K562 (cell line): ENCODE measurements around the gene PDE11A. TPM values are rescaled to one million over a fixed set of nuclear protein-coding genes. Genes with fewer than 3 reads are reported as not detected.

ENCODE experiments used
- ATAC-seq: fragments of 200-7000 bp; cut with Tn5 transposase; 3 replicates; pipeline ENCODE4 v1.9.1; 2020; ENCODE audit warnings: moderate library complexity
- BruUV-seq: library from RNA; stranded (reverse); fragments of 400-500 nt; replicated peaks from 2 replicates; lab custom pipeline; 2021; lab: Mats Ljungman, UMichigan
- CTCF ChIA-PET: fragments of 300-600 bp; formaldehyde crosslinking; extraction: SDS; loops from one replicate; lab custom pipeline; 2021; ENCODE audit warnings: low intra/inter-chr PET ratio; lab: Yijun Ruan, JAX
- POLR2A ChIA-PET: fragments of 300-600, 350-650 bp; sonication (Branson Sonifier 250); formaldehyde crosslinking; extraction: SDS; loops from one replicate; lab custom pipeline; 2021; ENCODE audit warnings: antibody characterized with exemption, inconsistent platforms; lab: Yijun Ruan, JAX
- DNase-seq, 4 experiments: peaks; one replicate each; pipeline versions ENCODE4 v3.0.0 to v3.0.0-alpha.2; 2011 to 2018; ENCODE audit warnings: low spot score in 3 of 4, mixed read lengths in 3 of 4; ENCODE audit errors: extremely low read depth in 1 of 4
- FAIRE-seq: peaks from 2 replicates; lab custom pipeline; 2011; peaks lifted over from hg19 to GRCh38; lab: Jason Lieb, UNC
- H2AFZ ChIP-seq: 2 replicates; pipeline ENCODE4 v1.6.0; 2011; ENCODE audit warnings: low read depth, low read length, control low read depth, inconsistent platforms
- H3K27ac ChIP-seq: fragments of 200-600 bp; 3 replicates; pipeline ENCODE4 v1.8.0; 2011; ENCODE audit warnings: low read depth, mild to moderate bottlenecking, control low read depth, inconsistent platforms, low read length, moderate library complexity, mixed read lengths; ENCODE audit errors: extremely low read depth
- H3K27me3 ChIP-seq, 2 experiments: fragments of 300-600 bp in 1 of 2; 2 replicates in 1 of 2; 3 replicates in 1 of 2; pipeline versions ENCODE4 v1.6.0 to v1.8.0; 2011; ENCODE audit warnings: inconsistent platforms in 2 of 2, low read length in 2 of 2, mild to moderate bottlenecking in 1 of 2, mixed read lengths in 1 of 2, moderate library complexity in 1 of 2; ENCODE audit not compliant: control insufficient read depth in 2 of 2, insufficient read depth in 2 of 2
- H3K36me3 ChIP-seq: fragments of 300-600 bp; 3 replicates; pipeline ENCODE4 v1.8.0; 2011; ENCODE audit warnings: mild to moderate bottlenecking, low read length, inconsistent platforms; ENCODE audit not compliant: control insufficient read depth, insufficient read depth
- H3K4me1 ChIP-seq, 2 experiments: fragments of 200-600 bp in 1 of 2; replicated peaks in 1 of 2; 2 replicates in 1 of 2; 3 replicates in 1 of 2; pipeline versions ENCODE4 v1.5.1 to v1.8.0; 2011; ENCODE audit warnings: inconsistent platforms in 2 of 2, low read length in 2 of 2, mild to moderate bottlenecking in 1 of 2, mixed read lengths in 1 of 2, moderate library complexity in 1 of 2; ENCODE audit not compliant: control insufficient read depth in 2 of 2, insufficient read depth in 2 of 2
- H3K4me2 ChIP-seq: 2 replicates; pipeline ENCODE4 v1.6.1; 2011; ENCODE audit warnings: low read length, control low read depth, inconsistent platforms, mixed read lengths; ENCODE audit not compliant: insufficient read depth
- H3K4me3 ChIP-seq: fragments of 200-600 bp; sonication (generic), shearing (Covaris generic); 2 replicates; pipeline ENCODE4 v1.5.1; 2016; ENCODE audit warnings: control low read depth, inconsistent platforms
- H3K79me2 ChIP-seq: fragments of 200-600 bp; 3 replicates; pipeline ENCODE4 v1.8.0; 2011; ENCODE audit warnings: low read length, inconsistent platforms; ENCODE audit not compliant: control insufficient read depth, insufficient read depth
- H3K9ac ChIP-seq, 2 experiments: 2 replicates each; pipeline versions ENCODE4 v1.6.0 to v1.6.1; 2011; ENCODE audit warnings: low read depth in 2 of 2, low read length in 2 of 2, control low read depth in 1 of 2, inconsistent platforms in 1 of 2, mild to moderate bottlenecking in 1 of 2, mixed read lengths in 1 of 2; ENCODE audit not compliant: insufficient read depth in 1 of 2
- H3K9me1 ChIP-seq: one replicate; pipeline ENCODE4 v1.6.0; 2011; ENCODE audit warnings: inconsistent platforms, mild to moderate bottlenecking, low read length, moderate library complexity; ENCODE audit not compliant: control insufficient read depth, insufficient read depth
- H3K9me3 ChIP-seq: replicated peaks from 2 replicates; pipeline ENCODE4 v1.5.1; 2011; ENCODE audit warnings: low read depth, low read length, inconsistent platforms; ENCODE audit not compliant: control insufficient read depth, insufficient read depth
- H4K20me1 ChIP-seq: replicated peaks from 2 replicates; pipeline ENCODE4 v1.6.1; 2011; ENCODE audit warnings: low read length, inconsistent platforms, mixed read lengths; ENCODE audit not compliant: control insufficient read depth, insufficient read depth
- MAFF ChIP-seq: IDR thresholded peaks from 2 replicates; pipeline ENCODE4 v1.6.1; 2012; ENCODE audit warnings: low read length, improper control_type of control experiment
- MAFK ChIP-seq: IDR thresholded peaks from 2 replicates; pipeline ENCODE4 v1.6.1; 2011; ENCODE audit warnings: low read length, improper control_type of control experiment
- NFIC ChIP-seq: fragments of 450-650 bp; IDR thresholded peaks from 2 replicates; pipeline ENCODE4 v1.6.1; 2017; ENCODE audit warnings: mild to moderate bottlenecking, inconsistent platforms
- NR4A1 ChIP-seq, 2 experiments: fragments of 250-450 bp in 1 of 2; fragments of 450-650 bp in 1 of 2; sonication (Bioruptor Pico) in 1 of 2; IDR thresholded peaks; 2 replicates each; pipeline versions ENCODE4 v1.4.0 to v1.6.1; 2016 to 2020; ENCODE audit warnings: mild to moderate bottlenecking in 2 of 2, missing compliant biosample characterization in 1 of 2, missing genetic modification characterization in 1 of 2, moderate library complexity in 1 of 2
- RAD51 ChIP-seq: fragments of 450-650 bp; IDR thresholded peaks from 2 replicates; pipeline ENCODE4 v1.7.1; 2016; ENCODE audit warnings: low read depth, mild to moderate bottlenecking, borderline replicate concordance
- SIX5 ChIP-seq, 2 experiments: IDR thresholded peaks; 2 replicates each; pipeline ENCODE4 v1.6.1; 2011; ENCODE audit warnings: low read length in 2 of 2, borderline replicate concordance in 1 of 2, low read depth in 1 of 2, mild to moderate bottlenecking in 1 of 2, moderate library complexity in 1 of 2; ENCODE audit not compliant: insufficient read depth in 1 of 2
- TBL1XR1 ChIP-seq, 2 experiments: IDR thresholded peaks; 2 replicates each; pipeline ENCODE4 v1.6.1; 2012; ENCODE audit warnings: improper control_type of control experiment in 2 of 2, low read length in 2 of 2, mild to moderate bottlenecking in 1 of 2
- ZNF146 ChIP-seq: IDR thresholded peaks from one replicate; pipeline ENCODE4 v1.6.1; 2018; ENCODE audit warnings: missing compliant biosample characterization; ENCODE audit not compliant: unreplicated experiment
- WGBS: fragments of 100-300 bp; shearing (Covaris generic); methylation state at CpG from one replicate; pipeline ENCODE4 v1.1.6; 2016; ENCODE audit warnings: low coverage, mixed read lengths; ENCODE audit not compliant: insufficient coverage; ENCODE audit errors: missing lambda C conversion rate; 5-methylcytosine and 5-hydroxymethylcytosine counted together
- in situ Hi-C: fragments of 300-500 bp; cut with MboI; formaldehyde crosslinking; loops from 4 replicates; pipeline ENCODE4 v1.15.0; 2018; ENCODE audit warnings: inconsistent platforms, mixed read lengths
- intact Hi-C: fragments of 100-400 bp; cut with micrococcal nuclease; formaldehyde crosslinking; loops from 2 replicates; pipeline ENCODE4 v1.14.2; 2022
- polyA plus RNA-seq, 8 experiments: library from polyadenylated mRNA; depleted of rRNA in 4 of 8; stranded (reverse) in 5 of 8; unstranded in 3 of 8; fragments of >200 nt; fragmentation: Nextera tagmentation in 2 of 8; fragmentation: Illumina TruSeq in 1 of 8; extraction: Ambion mirVana in 2 of 8; extraction: Trizol in 1 of 8; gene quantifications; 2 replicates each; pipeline versions ENCODE4 v1.2.1 to v1.2.3, GENCODE V29; 2011 to 2014; ENCODE audit warnings: inconsistent platforms in 1 of 8, missing spikeins in 1 of 8
- total RNA-seq, 7 experiments: library from RNA; depleted of rRNA in 6 of 7; stranded (reverse); fragments of >200 nt in 6 of 7; fragmentation: Illumina TruSeq in 2 of 7; extraction: Trizol in 2 of 7; gene quantifications; 2 replicates each; pipeline versions ENCODE4 v1.2.1 to v1.2.3, GENCODE V29; 2011 to 2021; ENCODE audit warnings: low replicate concordance in 1 of 7
- TF ChIP-seq, protein P1 (sequence below): IDR thresholded peaks from 2 replicates; pipeline ENCODE4 v1.6.1; 2011; ENCODE audit warnings: borderline replicate concordance, low read depth, mild to moderate bottlenecking, moderate library complexity, low read length; ENCODE audit not compliant: insufficient read depth, poor library complexity, severe bottlenecking

PDE11A gene
- total and polyA plus RNA-seq, 9 of the 15 experiments (the other 6 are each of a cell fraction or from before 2014, with no cell fraction given), result 3.2 to 22.1 (median 5.7) TPM

- no peak for TF ChIP-seq SIX5 (IDR thresholded peaks at IDR 0.05; ENCODE audit: borderline replicate concordance in 1 of 2, insufficient read depth in 1 of 2, low read depth in 1 of 2, low read length in 2 of 2)
- TF ChIP-seq TBL1XR1 (IDR thresholded peaks at IDR 0.05; ENCODE audit: low read length in 2 of 2), result no peak
- TF ChIP-seq NFIC, result peak; percentile 62; the same call in 1 of the 2 replicates
- peak; percentile 49; the same call in 1 of the 2 replicates for TF ChIP-seq MAFF
- TF ChIP-seq MAFK, result peak; percentile 24; the same call in 1 of the 2 replicates
- no peak for TF ChIP-seq RAD51
- TF ChIP-seq NR4A1 (CRISPR knock-in tag; IDR thresholded peaks at IDR 0.05), result no peak
- no peak for TF ChIP-seq NR4A1 (tag; IDR thresholded peaks at IDR 0.05)
These were observed 363.7 kb downstream of the PDE11A start (continued) for GRCh38 chr2:177708660-177709444.

DNA sequence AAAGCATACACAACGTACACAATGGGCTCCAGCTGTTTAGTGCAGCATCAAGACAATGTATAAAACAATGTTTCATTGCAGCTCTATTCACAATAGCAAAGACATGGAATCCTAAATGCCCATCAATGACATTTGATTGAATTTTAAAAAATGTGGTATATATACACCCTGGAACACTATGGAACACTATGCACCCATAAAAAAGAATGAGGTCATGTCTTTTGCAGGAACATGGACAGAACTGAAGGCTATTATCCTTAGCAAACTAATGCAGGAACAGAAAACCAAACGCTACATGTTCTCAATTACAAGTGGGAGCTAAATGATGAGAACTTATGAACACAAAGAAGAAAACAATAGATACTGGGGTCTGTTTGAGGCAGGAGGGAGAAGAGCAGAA is 364.5 kb downstream of the PDE11A start:
- Histone ChIP-seq H3K27ac (no peak overlapping the region), H3K4me2 (no peak overlapping the region), H3K9me1 (no peaks in the 10 kb centered on the region), H2AFZ (no peak overlapping the region), H3K4me3 (no peak overlapping the region)
- ATAC-seq (no peak), FAIRE-seq (no peak)
- POLR2A ChIA-PET, result interaction anchor here (0.7 to 1.3 kb wide), 2 partner anchors 14 to 19 kb away, joined by 3 to 4 read pairs; no protein-coding TSS in a partner anchor
- in situ Hi-C loops, result no loop called here
- peak; percentile 68 for TF ChIP-seq ZNF146 (CRISPR knock-in tag)
- no peak for TF ChIP-seq MAFF
- TF ChIP-seq, protein P1, sequence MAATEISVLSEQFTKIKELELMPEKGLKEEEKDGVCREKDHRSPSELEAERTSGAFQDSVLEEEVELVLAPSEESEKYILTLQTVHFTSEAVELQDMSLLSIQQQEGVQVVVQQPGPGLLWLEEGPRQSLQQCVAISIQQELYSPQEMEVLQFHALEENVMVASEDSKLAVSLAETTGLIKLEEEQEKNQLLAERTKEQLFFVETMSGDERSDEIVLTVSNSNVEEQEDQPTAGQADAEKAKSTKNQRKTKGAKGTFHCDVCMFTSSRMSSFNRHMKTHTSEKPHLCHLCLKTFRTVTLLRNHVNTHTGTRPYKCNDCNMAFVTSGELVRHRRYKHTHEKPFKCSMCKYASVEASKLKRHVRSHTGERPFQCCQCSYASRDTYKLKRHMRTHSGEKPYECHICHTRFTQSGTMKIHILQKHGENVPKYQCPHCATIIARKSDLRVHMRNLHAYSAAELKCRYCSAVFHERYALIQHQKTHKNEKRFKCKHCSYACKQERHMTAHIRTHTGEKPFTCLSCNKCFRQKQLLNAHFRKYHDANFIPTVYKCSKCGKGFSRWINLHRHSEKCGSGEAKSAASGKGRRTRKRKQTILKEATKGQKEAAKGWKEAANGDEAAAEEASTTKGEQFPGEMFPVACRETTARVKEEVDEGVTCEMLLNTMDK, result no peak
- TF ChIP-seq, all 486 proteins: peak for 1
- Histone ChIP-seq H3K9ac (no peak overlapping the region), H4K20me1 (peaks cover 3% of the 10 kb centered on the region; the same call in 1 of the 2 replicates), H3K9me3 (no peaks in the 10 kb centered on the region), H3K4me1 (peaks cover 0 to 18% of the 10 kb centered on the region in 2 experiments; a peak in 3 of 5 replicates), H3K79me2 (no peaks in the 10 kb centered on the region), H3K27me3 (peaks cover 2 to 9% of the 10 kb centered on the region in 2 experiments; a peak in 2 of 5 replicates), H3K36me3 (no peaks in the 10 kb centered on the region)
- intact Hi-C loops, result no loop called here
- no peak for DNase-seq
- BruUV-seq, result no TSS peak
- WGBS, result 28% methylated on average over 2 of the region's 2 CpGs
- CTCF ChIA-PET, result no interaction called here
